Measurements from ENCODE around the gene ARMC12. TPM values are rescaled to one million over a fixed set of nuclear protein-coding genes. Genes with fewer than 3 reads are reported as not detected.
A peak's percentile ranks its signal among the peaks of the same experiment; 100 is the strongest.

ARMC12 gene
- total and polyA plus RNA-seq, 4 donors, result 0.20 to 1.1 (median 0.76) TPM

GRCh38 chr6:35739645-35740524 lies 3.1 kb downstream of the ARMC12 start:
- no peaks in the 10 kb centered on the region for H3K27me3 ChIP-seq (ENCODE audit: control insufficient read depth in 3 of 3, insufficient read depth in 3 of 3, low read length in 2 of 3)
- no peak overlapping the region for H3K4me3 ChIP-seq
- no peak for DNase-seq
- H3K9me3 ChIP-seq (ENCODE audit: control insufficient read depth in 4 of 4, insufficient read depth in 3 of 4, low read length in 3 of 4), result no peaks in the 10 kb centered on the region
- no peaks in the 10 kb centered on the region for H3K36me3 ChIP-seq (ENCODE audit: control insufficient read depth in 4 of 4, insufficient read depth in 4 of 4, low read length in 4 of 4)
- H3K4me1 ChIP-seq (ENCODE audit: control insufficient read depth in 5 of 5, insufficient read depth in 5 of 5, low read length in 5 of 5), result peaks cover 0 to 12% (median 0%) of the 10 kb centered on the region in 5 donors
- H3K27ac ChIP-seq (ENCODE audit: low read depth in 1 of 2, low read length in 1 of 2), result peak overlapping the region in 1 of 2 donors; percentile 49
- WGBS, 2 donors, result 63 to 70% methylated on average over 5 of the region's 5 CpGs
- TF ChIP-seq CTCF (IDR thresholded peaks at IDR 0.05; ENCODE audit: control extremely low read depth, extremely low read depth), result no peak
- no peak overlapping the region for H3K9ac ChIP-seq (ENCODE audit: insufficient read depth in 1 of 2, low read length in 2 of 2)
- no peak for ATAC-seq (ENCODE audit: insufficient read depth, low FRiP score)

GRCh38 chr6:35742842-35743241 lies 6.0 kb downstream of the ARMC12 start:
- Histone ChIP-seq H3K4me1 (ENCODE audit: control insufficient read depth in 5 of 5, insufficient read depth in 5 of 5, low read length in 5 of 5) (peaks cover 0 to 10% (median 0%) of the 10 kb centered on the region in 5 donors), H3K4me3 (no peak overlapping the region), H3K9me3 (ENCODE audit: control insufficient read depth in 4 of 4, insufficient read depth in 3 of 4, low read length in 3 of 4) (peaks cover 0 to 4% (median 0%) of the 10 kb centered on the region in 4 donors), H3K27me3 (ENCODE audit: control insufficient read depth in 3 of 3, insufficient read depth in 3 of 3, low read length in 2 of 3) (no peaks in the 10 kb centered on the region), H3K27ac (ENCODE audit: low read depth in 1 of 2, low read length in 1 of 2) (no peak overlapping the region), H3K36me3 (ENCODE audit: control insufficient read depth in 4 of 4, insufficient read depth in 4 of 4, low read length in 4 of 4) (no peaks in the 10 kb centered on the region), H3K9ac (ENCODE audit: insufficient read depth in 1 of 2, low read length in 2 of 2) (no peak overlapping the region)
- TF ChIP-seq CTCF (IDR thresholded peaks at IDR 0.05; ENCODE audit: control extremely low read depth, extremely low read depth), result no peak
- 63 to 67% methylated on average over 8 of the region's 8 CpGs for WGBS, 2 donors
- no peak for ATAC-seq (ENCODE audit: insufficient read depth, low FRiP score)
- no peak for DNase-seq

GRCh38 chr6:35745509-35745908 lies 8.7 kb downstream of the ARMC12 start:
- Histone ChIP-seq H3K27me3 (ENCODE audit: control insufficient read depth in 3 of 3, insufficient read depth in 3 of 3, low read length in 2 of 3) (no peaks in the 10 kb centered on the region), H3K4me3 (no peak overlapping the region), H3K4me1 (ENCODE audit: control insufficient read depth in 5 of 5, insufficient read depth in 5 of 5, low read length in 5 of 5) (peaks cover 0 to 2% (median 0%) of the 10 kb centered on the region in 5 donors), H3K27ac (ENCODE audit: low read depth in 1 of 2, low read length in 1 of 2) (no peak overlapping the region), H3K9ac (ENCODE audit: insufficient read depth in 1 of 2, low read length in 2 of 2) (no peak overlapping the region), H3K9me3 (ENCODE audit: control insufficient read depth in 4 of 4, insufficient read depth in 3 of 4, low read length in 3 of 4) (peaks cover 0 to 4% (median 2%) of the 10 kb centered on the region in 4 donors), H3K36me3 (ENCODE audit: control insufficient read depth in 4 of 4, insufficient read depth in 4 of 4, low read length in 4 of 4) (no peaks in the 10 kb centered on the region)
- TF ChIP-seq CTCF (IDR thresholded peaks at IDR 0.05; ENCODE audit: control extremely low read depth, extremely low read depth), result no peak
- 53 to 77% methylated on average over 7 of the region's 7 CpGs for WGBS, 2 donors
- ATAC-seq (ENCODE audit: insufficient read depth, low FRiP score) (no peak), DNase-seq (no peak)
